HG03060 (cell line): ENCODE measurements around the gene RASGRF1.

ENCODE experiments used
- ATAC-seq: cut with Tn5 transposase; IDR thresholded peaks from one replicate; pipeline ENCODE4 v1.9.1; 2021; ENCODE audit warnings: low read depth, moderate number of reproducible peaks; ENCODE audit not compliant: unreplicated experiment

RASGRF1 gene

GRCh38 chr15:78992416-78993256 is 97.9 kb downstream of the RASGRF1 start:
- no peak for ATAC-seq

- no peak for ATAC-seq
Observed at GRCh38 chr15:78991879-78992278, 98.7 kb downstream of the RASGRF1 start.

- no peak for ATAC-seq
Observed at GRCh38 chr15:78991476-78991875, 99.1 kb downstream of the RASGRF1 start.

- ATAC-seq, result no peak
Observed at GRCh38 chr15:78990278-78990677, 100.3 kb downstream of the RASGRF1 start.

- no peak for ATAC-seq
Observed at GRCh38 chr15:78989701-78990240, 100.8 kb downstream of the RASGRF1 start.

GRCh38 chr15:78988361-78988911 is 102.1 kb downstream of the RASGRF1 start:
- no peak for ATAC-seq

- no peak for ATAC-seq
Observed at GRCh38 chr15:78987556-78988360, 102.8 kb downstream of the RASGRF1 start.

GRCh38 chr15:78985859-78986475 is 104.6 kb downstream of the RASGRF1 start:
- ATAC-seq, result no peak

GRCh38 chr15:78984041-78984440 is 106.5 kb downstream of the RASGRF1 start:
- ATAC-seq, result no peak

- no peak for ATAC-seq
Observed at GRCh38 chr15:78983146-78983918, 107.2 kb downstream of the RASGRF1 start.

- ATAC-seq, result no peak
Observed at GRCh38 chr15:78982736-78983135, 107.8 kb downstream of the RASGRF1 start.

GRCh38 chr15:78981532-78982313 is 108.9 kb downstream of the RASGRF1 start:
- ATAC-seq, result no peak

- no peak for ATAC-seq
Observed at GRCh38 chr15:78979456-78980320, 110.9 kb downstream of the RASGRF1 start.

GRCh38 chr15:78978601-78979179 is 111.9 kb downstream of the RASGRF1 start:
- no peak for ATAC-seq

- peak; percentile 12 for ATAC-seq
Observed at GRCh38 chr15:78977591-78978347, 112.8 kb downstream of the RASGRF1 start.

GRCh38 chr15:78977091-78977571 is 113.4 kb downstream of the RASGRF1 start:
- peak; percentile 54 for ATAC-seq

GRCh38 chr15:78976691-78977090 is 113.9 kb downstream of the RASGRF1 start:
- ATAC-seq, result no peak
